Hepatocyte (in vitro differentiated cells): ENCODE data around the gene IMPACT. TPM values are rescaled to one million over a fixed set of nuclear protein-coding genes. Genes with fewer than 3 reads are reported as not detected.

Experiments
- DNase-seq: peaks from one replicate; pipeline ENCODE4 v3.0.0-alpha.2; 2016; ENCODE audit warnings: low spot score
- H2AFZ ChIP-seq: fragments of 200-600 bp; sonication (generic); 2 replicates; pipeline ENCODE4 v1.6.0; 2016; ENCODE audit warnings: antibody characterized with exemption, mild to moderate bottlenecking
- H3K27ac ChIP-seq: fragments of 200-600 bp; sonication (generic); 2 replicates; pipeline ENCODE4 v1.5.1; 2016; ENCODE audit warnings: mild to moderate bottlenecking
- H3K27me3 ChIP-seq: fragments of 200-600 bp; sonication (generic); 2 replicates; pipeline ENCODE4 v1.6.1; 2016
- H3K36me3 ChIP-seq: fragments of 200-600 bp; sonication (generic); replicated peaks from 2 replicates; pipeline ENCODE4 v1.5.1; 2016; ENCODE audit warnings: low read depth; ENCODE audit not compliant: insufficient read depth
- H3K4me1 ChIP-seq: fragments of 200-600 bp; sonication (generic); 2 replicates; pipeline ENCODE4 v1.5.1; 2016; ENCODE audit warnings: mild to moderate bottlenecking, moderate library complexity; ENCODE audit not compliant: insufficient read depth
- H3K4me2 ChIP-seq: fragments of 200-600 bp; sonication (generic); 2 replicates; pipeline ENCODE4 v1.6.0; 2016
- H3K4me3 ChIP-seq: fragments of 200-600 bp; sonication (generic); 2 replicates; pipeline ENCODE4 v1.5.1; 2016; ENCODE audit warnings: mild to moderate bottlenecking
- H3K79me2 ChIP-seq: fragments of 200-600 bp; sonication (generic); 2 replicates; pipeline ENCODE4 v1.6.0; 2017; ENCODE audit warnings: mild to moderate bottlenecking
- H3K9me2 ChIP-seq: fragments of 200-600 bp; sonication (generic); replicated peaks from 2 replicates; pipeline ENCODE4 v1.6.0; 2017; ENCODE audit warnings: mild to moderate bottlenecking; ENCODE audit not compliant: insufficient read depth
- H3K9me3 ChIP-seq: fragments of 200-600 bp; sonication (generic); 2 replicates; pipeline ENCODE4 v1.5.1; 2016; ENCODE audit warnings: low read depth, mild to moderate bottlenecking
- H4K20me1 ChIP-seq: fragments of 200-600 bp; sonication (generic); 2 replicates; pipeline ENCODE4 v1.6.0; 2016; ENCODE audit warnings: mild to moderate bottlenecking; ENCODE audit not compliant: insufficient read depth, poor library complexity, severe bottlenecking
- CTCF ChIP-seq: fragments of 200-600 bp; sonication (generic); IDR thresholded peaks from 2 replicates; pipeline ENCODE4 v1.5.1; 2016; ENCODE audit warnings: antibody characterized with exemption, mild to moderate bottlenecking; ENCODE audit not compliant: poor library complexity
- EZH2 ChIP-seq: fragments of 200-600 bp; sonication (generic); IDR thresholded peaks from 2 replicates; pipeline ENCODE4 v1.6.1; 2016; ENCODE audit warnings: antibody characterized with exemption, mild to moderate bottlenecking, borderline replicate concordance
- EZH2phosphoT487 ChIP-seq: fragments of 200-600 bp; sonication (generic); IDR thresholded peaks from one replicate; pipeline ENCODE4 v1.6.1; 2018; ENCODE audit warnings: antibody characterized with exemption, mild to moderate bottlenecking, low read depth, moderate library complexity; ENCODE audit not compliant: unreplicated experiment, severe bottlenecking
- WGBS: methylation state at CpG from one replicate; pipeline ENCODE4 v1.1.6; 2016; ENCODE audit warnings: low lambda C conversion rate; ENCODE audit errors: missing lambda C conversion rate; 5-methylcytosine and 5-hydroxymethylcytosine counted together
- polyA plus RNA-seq: library from polyadenylated mRNA; unstranded; fragments of >200 nt; fragmentation: Nextera tagmentation; extraction: Ambion mirVana; gene quantifications from 2 replicates; pipeline ENCODE4 v1.2.1, GENCODE V29; 2016
- total RNA-seq: library from RNA; depleted of rRNA; stranded (reverse); fragments of >200 nt; gene quantifications from 2 replicates; pipeline ENCODE4 v1.2.3, GENCODE V29; 2014

The IMPACT gene
- total and polyA plus RNA-seq, 2 experiments from 2014 or later, result 21.7 to 36.3 TPM

DNA sequence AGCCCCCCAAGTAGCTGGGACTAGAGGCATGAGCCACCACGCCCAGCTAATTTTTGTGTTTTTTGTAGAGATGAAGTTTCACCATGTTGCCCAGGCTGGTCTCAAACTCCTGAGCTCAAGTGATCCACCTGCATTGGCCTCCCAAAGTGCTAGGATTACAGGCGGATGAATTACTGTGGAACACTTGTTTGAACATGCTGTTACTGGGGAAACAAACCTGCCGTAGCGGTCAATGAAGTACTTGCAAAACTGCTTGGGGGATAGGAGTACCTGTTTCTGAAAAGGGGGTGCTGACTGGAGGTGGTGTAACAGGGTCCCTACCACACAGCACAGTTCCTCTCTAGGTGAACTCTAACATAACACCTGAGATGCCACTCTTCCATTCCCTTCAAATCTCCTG, 5.9 kb upstream of the IMPACT start:
- Histone ChIP-seq H3K9me2 (no peaks in the 10 kb centered on the region), H2AFZ (no peak overlapping the region), H3K36me3 (no peaks in the 10 kb centered on the region), H3K27me3 (peaks cover 4% of the 10 kb centered on the region), H3K27ac (no peak overlapping the region), H3K9me3 (no peaks in the 10 kb centered on the region), H4K20me1 (no peaks in the 10 kb centered on the region), H3K4me1 (no peaks in the 10 kb centered on the region), H3K4me3 (no peak overlapping the region), H3K4me2 (no peak overlapping the region), H3K79me2 (no peaks in the 10 kb centered on the region)
- DNase-seq, result no peak
- TF ChIP-seq CTCF (no peak), EZH2 (no peak), EZH2phosphoT487 (no peak)
- WGBS, result 95% methylated on average over 4 of the region's 4 CpGs

DNA sequence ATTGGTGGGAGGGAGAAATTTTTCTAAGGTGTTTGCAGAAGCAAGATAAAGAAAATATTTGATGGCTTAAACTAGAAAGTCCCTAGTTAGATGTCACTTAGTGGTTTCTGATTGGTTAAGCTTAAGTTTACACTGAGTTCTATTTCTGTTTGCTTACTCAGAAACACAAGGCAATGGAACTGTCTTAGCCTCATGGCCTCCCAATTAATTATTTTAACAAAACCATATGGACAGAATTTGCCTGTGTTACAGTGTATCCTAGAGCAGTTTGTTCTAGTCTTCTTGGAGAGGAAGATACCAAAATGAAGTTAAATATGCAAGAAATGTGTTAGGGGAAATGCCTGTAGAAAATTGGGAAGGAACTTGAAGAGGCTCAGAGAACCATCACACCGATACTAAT, 4.6 kb upstream of the IMPACT start:
- Histone ChIP-seq H3K4me2 (no peak overlapping the region), H3K4me3 (no peak overlapping the region), H3K36me3 (no peaks in the 10 kb centered on the region), H3K27me3 (peaks cover 5% of the 10 kb centered on the region), H3K27ac (peak overlapping the region; percentile 48), H3K9me3 (no peaks in the 10 kb centered on the region), H2AFZ (no peak overlapping the region), H3K4me1 (peaks cover 3% of the 10 kb centered on the region), H3K9me2 (no peaks in the 10 kb centered on the region), H4K20me1 (no peaks in the 10 kb centered on the region), H3K79me2 (no peaks in the 10 kb centered on the region)
- WGBS, result 55% methylated on average over 1 of the region's 1 CpG
- TF ChIP-seq CTCF (no peak), EZH2phosphoT487 (no peak), EZH2 (no peak)
- DNase-seq, result peak; percentile 9

- H3K36me3 ChIP-seq, result no peaks in the 10 kb centered on the region
- peak overlapping the region; percentile 92 for H3K27ac ChIP-seq
- H3K9me3 ChIP-seq, result no peaks in the 10 kb centered on the region
- peaks cover 11% of the 10 kb centered on the region for H3K79me2 ChIP-seq
- no peaks in the 10 kb centered on the region for H3K9me2 ChIP-seq
- peak overlapping the region; percentile 51 for H3K4me3 ChIP-seq
- TF ChIP-seq CTCF (no peak), EZH2phosphoT487 (no peak), EZH2 (no peak)
- peak overlapping the region; percentile 100 for H2AFZ ChIP-seq
- H3K27me3 ChIP-seq, result peaks cover 5% of the 10 kb centered on the region
- peaks cover 15% of the 10 kb centered on the region for H3K4me1 ChIP-seq
- WGBS, result 31% methylated on average over 11 of the region's 11 CpGs
- peak overlapping the region; percentile 85 for H3K4me2 ChIP-seq
- DNase-seq, result no peak
- H4K20me1 ChIP-seq, result no peaks in the 10 kb centered on the region
Measured at GRCh38 chr18:24426073-24426397, 435 bp upstream of the IMPACT start.

GRCh38 chr18:24427484-24427883, 1.0 kb downstream of the IMPACT start:
- peak overlapping the region; percentile 51 for H3K4me3 ChIP-seq
- WGBS, result 22% methylated on average over 3 of the region's 3 CpGs
- peak overlapping the region; percentile 85 for H3K4me2 ChIP-seq
- peak overlapping the region; percentile 92 for H3K27ac ChIP-seq
- H2AFZ ChIP-seq, result peak overlapping the region; percentile 100
- H3K4me1 ChIP-seq, result peaks cover 15% of the 10 kb centered on the region
- no peaks in the 10 kb centered on the region for H3K36me3 ChIP-seq
- no peak for DNase-seq
- TF ChIP-seq EZH2 (no peak), CTCF (no peak), EZH2phosphoT487 (no peak)
- H3K27me3 ChIP-seq, result peaks cover 5% of the 10 kb centered on the region
- H3K9me3 ChIP-seq, result no peaks in the 10 kb centered on the region
- H3K79me2 ChIP-seq, result peaks cover 11% of the 10 kb centered on the region
- no peaks in the 10 kb centered on the region for H3K9me2 ChIP-seq
- no peaks in the 10 kb centered on the region for H4K20me1 ChIP-seq
